LNCaP clone FGC (cell line): ENCODE data around the gene CPLX1.

Experiments
- DNase-seq: peaks from one replicate; pipeline ENCODE4 v3.0.0-alpha.2; 2011; ENCODE audit warnings: low read depth
- H3K4me3 ChIP-seq: 2 replicates; pipeline ENCODE4 v1.5.1; 2011; ENCODE audit warnings: mild to moderate bottlenecking, low read depth, low read length, control low read depth
- TF ChIP-seq, protein P1 (sequence below): IDR thresholded peaks from 2 replicates; pipeline ENCODE4 v1.5.1; 2012; ENCODE audit warnings: mild to moderate bottlenecking; ENCODE audit not compliant: control insufficient read depth, insufficient read depth; ENCODE audit errors: extremely low read depth

The CPLX1 gene

GRCh38 chr4:772776-773175 is 53.2 kb downstream of the CPLX1 start:
- H3K4me3 ChIP-seq: no peak overlapping the region
- no peak for DNase-seq
- TF ChIP-seq, protein P1, sequence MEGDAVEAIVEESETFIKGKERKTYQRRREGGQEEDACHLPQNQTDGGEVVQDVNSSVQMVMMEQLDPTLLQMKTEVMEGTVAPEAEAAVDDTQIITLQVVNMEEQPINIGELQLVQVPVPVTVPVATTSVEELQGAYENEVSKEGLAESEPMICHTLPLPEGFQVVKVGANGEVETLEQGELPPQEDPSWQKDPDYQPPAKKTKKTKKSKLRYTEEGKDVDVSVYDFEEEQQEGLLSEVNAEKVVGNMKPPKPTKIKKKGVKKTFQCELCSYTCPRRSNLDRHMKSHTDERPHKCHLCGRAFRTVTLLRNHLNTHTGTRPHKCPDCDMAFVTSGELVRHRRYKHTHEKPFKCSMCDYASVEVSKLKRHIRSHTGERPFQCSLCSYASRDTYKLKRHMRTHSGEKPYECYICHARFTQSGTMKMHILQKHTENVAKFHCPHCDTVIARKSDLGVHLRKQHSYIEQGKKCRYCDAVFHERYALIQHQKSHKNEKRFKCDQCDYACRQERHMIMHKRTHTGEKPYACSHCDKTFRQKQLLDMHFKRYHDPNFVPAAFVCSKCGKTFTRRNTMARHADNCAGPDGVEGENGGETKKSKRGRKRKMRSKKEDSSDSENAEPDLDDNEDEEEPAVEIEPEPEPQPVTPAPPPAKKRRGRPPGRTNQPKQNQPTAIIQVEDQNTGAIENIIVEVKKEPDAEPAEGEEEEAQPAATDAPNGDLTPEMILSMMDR: no peak

DNA sequence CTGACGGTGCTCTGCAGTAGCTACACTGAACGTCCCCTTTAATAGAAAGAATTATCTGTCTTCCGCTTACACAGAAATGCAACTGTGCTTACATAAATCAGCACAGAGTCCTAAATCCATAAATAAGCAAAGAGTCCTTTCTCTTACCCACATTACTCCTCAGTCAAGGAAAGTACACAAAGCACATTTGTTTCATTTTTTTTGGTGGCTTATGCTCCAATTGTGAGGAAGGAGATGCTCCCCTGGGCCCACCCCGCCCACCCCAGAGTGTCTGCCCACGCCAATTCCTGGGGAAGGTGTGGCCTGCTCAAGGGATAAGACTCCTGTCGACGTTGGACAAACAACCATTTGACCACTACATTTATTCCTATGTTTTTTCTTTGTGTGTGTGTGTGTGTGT is 53.8 kb downstream of the CPLX1 start:
- H3K4me3 ChIP-seq: no peak overlapping the region
- DNase-seq: no peak
- TF ChIP-seq, protein P1: no peak

GRCh38 chr4:771464-771863 is 54.5 kb downstream of the CPLX1 start:
- DNase-seq: no peak
- H3K4me3 ChIP-seq: no peak overlapping the region
- TF ChIP-seq, protein P1: no peak

DNA sequence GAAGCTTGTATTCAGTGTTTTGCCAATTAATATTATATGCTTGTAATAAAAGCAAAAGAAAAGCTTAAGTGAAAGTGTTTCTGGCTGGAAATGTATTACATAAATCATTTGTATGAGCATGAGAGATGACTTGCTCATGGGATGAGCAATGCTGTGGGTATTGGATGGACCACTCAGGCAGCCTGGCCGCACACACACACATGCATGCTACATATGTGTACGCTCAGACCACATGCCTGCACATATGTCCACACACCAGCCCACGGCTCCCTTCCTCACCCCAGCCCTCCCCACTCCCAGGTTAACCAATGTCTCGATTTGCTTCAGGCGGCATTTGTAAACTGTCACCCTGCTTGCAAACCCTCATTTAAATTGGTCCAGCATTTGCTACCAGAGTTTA is 55.9 kb downstream of the CPLX1 start:
- no peak overlapping the region for H3K4me3 ChIP-seq
- DNase-seq: no peak
- TF ChIP-seq, protein P1: no peak

DNA sequence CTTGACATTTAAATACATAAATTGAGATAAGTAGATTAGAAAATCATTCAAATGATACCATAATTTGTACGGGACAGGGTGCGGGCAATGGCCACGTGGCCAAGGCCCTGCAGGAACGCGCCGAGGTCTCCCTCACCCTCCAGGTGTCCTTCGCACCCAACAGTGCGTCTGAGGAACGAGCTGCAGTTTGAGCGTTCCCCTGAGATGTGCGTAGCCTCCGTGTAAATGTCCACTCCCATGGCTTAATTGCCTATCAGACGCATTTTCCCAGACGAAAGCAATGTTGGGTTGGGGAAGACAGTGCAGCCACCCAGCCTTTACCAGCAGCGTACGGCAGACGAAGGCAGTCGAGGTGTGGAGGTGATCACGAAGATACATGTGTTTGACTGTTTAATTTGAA is 56.4 kb downstream of the CPLX1 start:
- no peak for DNase-seq
- no peak overlapping the region for H3K4me3 ChIP-seq
- TF ChIP-seq, protein P1: no peak

GRCh38 chr4:768995-769394 is 56.9 kb downstream of the CPLX1 start:
- no peak for DNase-seq
- TF ChIP-seq, protein P1: no peak
- H3K4me3 ChIP-seq: no peak overlapping the region

- DNase-seq: no peak
- no peak overlapping the region for H3K4me3 ChIP-seq
- TF ChIP-seq, protein P1: no peak
Measured at GRCh38 chr4:768076-768475, 57.9 kb downstream of the CPLX1 start.
